SK-N-SH (cell line): ENCODE measurements around the gene RNASET2.

Experiments
- CTCF ChIP-seq: fragments of 200-600 bp; sonication (generic); IDR thresholded peaks from 2 replicates; pipeline ENCODE4 v1.6.1; 2017; ENCODE audit warnings: antibody characterized with exemption, mild to moderate bottlenecking, moderate library complexity
- EP300 ChIP-seq, 2 experiments: IDR thresholded peaks; 2 replicates each; pipeline versions ENCODE4 v1.4.0 to v1.6.1; 2012; ENCODE audit warnings: borderline replicate concordance in 1 of 2, low read depth in 1 of 2, low read length in 1 of 2
- EZH2phosphoT487 ChIP-seq: fragments of 200-600 bp; sonication (generic); IDR thresholded peaks from 2 replicates; pipeline ENCODE4 v1.6.1; 2017; ENCODE audit warnings: low read depth, mixed run types, mild to moderate bottlenecking, antibody characterized with exemption, moderate library complexity, borderline replicate concordance
- FOSL2 ChIP-seq: IDR thresholded peaks from 2 replicates; pipeline ENCODE4 v1.4.0; 2012; ENCODE audit warnings: low read depth, mild to moderate bottlenecking, moderate library complexity, borderline replicate concordance
- MAX ChIP-seq: IDR thresholded peaks from 2 replicates; pipeline ENCODE4 v1.4.0; 2012; ENCODE audit warnings: low read depth
- POLR2AphosphoS5 ChIP-seq: IDR thresholded peaks from 2 replicates; pipeline ENCODE4 v1.6.1; 2012; ENCODE audit warnings: low read depth, low read length
- RAD21 ChIP-seq: IDR thresholded peaks from 2 replicates; pipeline ENCODE4 v1.6.1; 2012; ENCODE audit warnings: mild to moderate bottlenecking, low read length
- REST ChIP-seq: IDR thresholded peaks from 2 replicates; pipeline ENCODE4 v1.6.1; 2012; ENCODE audit warnings: mild to moderate bottlenecking, low read depth, low read length, moderate library complexity
- USF1 ChIP-seq: IDR thresholded peaks from 2 replicates; pipeline ENCODE4 v1.4.0; 2012; ENCODE audit warnings: low read depth, borderline replicate concordance
- USF2 ChIP-seq: fragments of 150-350 bp; IDR thresholded peaks from 2 replicates; pipeline ENCODE4 v1.6.1; 2017; ENCODE audit warnings: antibody characterized with exemption, low read length, low read depth, borderline replicate concordance
- YY1 ChIP-seq: IDR thresholded peaks from 2 replicates; pipeline ENCODE4 v1.4.0; 2012; ENCODE audit warnings: low read depth, mild to moderate bottlenecking
- ZBTB33 ChIP-seq: IDR thresholded peaks from 2 replicates; pipeline ENCODE4 v1.4.0; 2012; ENCODE audit warnings: low read depth, borderline replicate concordance

- TF ChIP-seq EP300 (IDR thresholded peaks at IDR 0.05; ENCODE audit: borderline replicate concordance in 1 of 2, low read depth in 1 of 2, low read length in 1 of 2), result no peak
- TF ChIP-seq RAD21, result no peak
- no peak for TF ChIP-seq REST
- no peak for TF ChIP-seq MAX
- no peak for TF ChIP-seq YY1
- no peak for TF ChIP-seq CTCF
- TF ChIP-seq ZBTB33, result no peak
- no peak for TF ChIP-seq USF1
- TF ChIP-seq EZH2phosphoT487, result no peak
- TF ChIP-seq FOSL2, result no peak
- no peak for TF ChIP-seq POLR2AphosphoS5
- TF ChIP-seq USF2, result no peak
Observed at GRCh38 chr6:166934174-166934573, 22.2 kb downstream of the RNASET2 start.
